DOHH2 (cell line): Measurements from ENCODE around the gene HSPA1L.

ENCODE experiments used
- CTCF ChIP-seq: fragments of 200-600 bp; sonication (generic); IDR thresholded peaks from one replicate; pipeline ENCODE4 v1.5.1; 2014; ENCODE audit warnings: antibody characterized with exemption, mild to moderate bottlenecking, low read depth, low read length; ENCODE audit not compliant: poor library complexity, severe bottlenecking
- EZH2phosphoT487 ChIP-seq: fragments of 200-600 bp; sonication (generic); IDR thresholded peaks from 2 replicates; pipeline ENCODE4 v1.6.1; 2017; ENCODE audit warnings: borderline replicate concordance, mild to moderate bottlenecking, antibody characterized with exemption, low read length, moderate library complexity, mixed read lengths

- TF ChIP-seq CTCF, result no peak
- TF ChIP-seq EZH2phosphoT487, result no peak
These were observed 46.8 kb upstream of the HSPA1L start for GRCh38 chr6:31861919-31862343.
